SH-SY5Y (cell line): Measurements from ENCODE around the gene ZNF317.

Source experiments
- GATA2 ChIP-seq: IDR thresholded peaks from 2 replicates; pipeline ENCODE4 v1.6.1; 2011; ENCODE audit warnings: mild to moderate bottlenecking, low read depth, low read length
- GATA3 ChIP-seq: IDR thresholded peaks from 2 replicates; pipeline ENCODE4 v1.6.1; 2011; ENCODE audit warnings: low read depth, mild to moderate bottlenecking, low read length, moderate library complexity

- TF ChIP-seq GATA2 (no peak), GATA3 (no peak)
Observed at GRCh38 chr19:9150650-9151049, 10.5 kb downstream of the ZNF317 start.
